Measurements from ENCODE around the gene WFDC11.
"Not testable (repeated sequence)": the region's sequence is repeated elsewhere in the genome, so short reads cannot be mapped to it uniquely, and the experiment has no call there.

WFDC11 gene
- total RNA-seq, result 0 reads per million in 2 experiments

- no peak for DNase-seq (ENCODE audit: low read depth)
Measured at GRCh38 chr20:45670139-45670538, at the start of gene WFDC11. Gene WFDC11, minus strand, starts transcription at chr20:45670239. Its CDS starts 19,639 bp downstream, at chr20:45650600.

DNA sequence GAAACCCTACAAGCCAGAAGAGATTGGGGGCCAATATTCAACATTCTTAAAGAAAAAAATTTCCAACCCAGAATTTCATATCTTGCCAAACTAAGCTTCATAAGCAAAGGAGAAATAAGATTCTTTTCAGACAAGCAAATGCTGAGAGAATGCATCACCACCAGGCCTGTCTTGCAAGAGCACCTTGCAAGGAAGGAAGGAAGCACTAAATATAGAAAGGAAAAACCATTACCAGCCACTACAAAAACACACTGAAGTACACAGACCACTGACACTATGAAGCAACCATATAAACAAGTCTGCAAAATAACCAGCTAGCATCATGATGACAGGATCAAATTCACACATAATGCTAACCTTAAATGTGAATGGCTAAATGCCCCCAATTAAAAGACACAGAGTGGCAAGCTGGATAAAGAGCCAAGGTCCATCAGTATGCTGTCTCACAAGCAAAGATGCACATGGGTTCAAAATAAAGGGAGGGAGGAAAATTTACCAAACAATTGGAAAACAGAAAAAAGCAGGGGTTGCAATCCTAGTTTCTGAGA, 46.2 kb upstream of the WFDC11 start:
- not testable (repeated sequence) for DNase-seq (ENCODE audit: low read depth)

DNA sequence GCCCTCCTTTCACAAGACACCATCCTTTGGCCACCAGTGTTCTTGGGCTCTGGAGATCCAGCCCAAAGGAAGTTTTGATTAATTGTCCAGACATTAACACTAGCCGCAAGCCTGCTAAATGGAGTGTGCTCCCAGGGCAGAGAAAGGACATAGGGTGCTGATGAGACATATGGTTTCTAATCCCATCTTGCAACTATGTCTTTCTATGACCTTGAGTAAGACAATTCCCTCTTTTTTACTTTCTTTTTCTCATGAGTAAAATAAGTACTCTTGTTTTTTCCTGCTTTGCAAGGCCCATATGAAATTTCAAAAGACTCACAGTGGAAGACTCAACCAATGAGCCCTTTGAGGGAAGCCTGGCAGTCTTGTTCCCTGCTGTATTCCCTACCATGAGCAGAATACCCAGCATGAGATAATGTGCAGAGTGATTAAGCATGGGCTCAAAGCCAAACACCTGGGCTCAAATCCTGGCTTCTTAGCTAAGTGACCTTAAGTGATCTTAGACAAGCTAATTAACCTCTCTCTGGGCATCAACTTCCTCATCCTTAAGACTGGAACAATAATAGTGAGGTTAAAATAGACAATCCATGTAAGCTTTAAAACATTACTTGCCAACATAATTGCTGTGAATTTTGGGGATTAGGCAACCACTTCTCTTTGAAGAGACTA, 35.1 kb upstream of the WFDC11 start, which contains the start of gene WFDC10B:
WFDC10B (minus strand) TSS at position 51 of the 669 bp plus-strand sequence. CDS start 19,027 bp downstream, outside the sequence.
- DNase-seq (ENCODE audit: low read depth), result no peak

- DNase-seq (ENCODE audit: low read depth), result no peak
Measured at GRCh38 chr20:45701873-45702272, 31.8 kb upstream of the WFDC11 start, which contains the start of gene WFDC13. Gene WFDC13, plus strand, starts transcription at chr20:45702038. Its CDS starts 86 bp downstream, at chr20:45702124.

- DNase-seq (ENCODE audit: low read depth), result no peak
Measured at GRCh38 chr20:45701104-45701503, 31.1 kb upstream of the WFDC11 start.

GRCh38 chr20:45695496-45695895, 25.5 kb upstream of the WFDC11 start:
- DNase-seq (ENCODE audit: low read depth), result no peak

- not testable (repeated sequence) for DNase-seq (ENCODE audit: low read depth)
Measured at GRCh38 chr20:45693346-45693745, 23.3 kb upstream of the WFDC11 start.

GRCh38 chr20:45685896-45686295, 15.9 kb upstream of the WFDC11 start:
- no peak for DNase-seq (ENCODE audit: low read depth)

GRCh38 chr20:45679650-45680049, 9.6 kb upstream of the WFDC11 start:
- no peak for DNase-seq (ENCODE audit: low read depth)

DNA sequence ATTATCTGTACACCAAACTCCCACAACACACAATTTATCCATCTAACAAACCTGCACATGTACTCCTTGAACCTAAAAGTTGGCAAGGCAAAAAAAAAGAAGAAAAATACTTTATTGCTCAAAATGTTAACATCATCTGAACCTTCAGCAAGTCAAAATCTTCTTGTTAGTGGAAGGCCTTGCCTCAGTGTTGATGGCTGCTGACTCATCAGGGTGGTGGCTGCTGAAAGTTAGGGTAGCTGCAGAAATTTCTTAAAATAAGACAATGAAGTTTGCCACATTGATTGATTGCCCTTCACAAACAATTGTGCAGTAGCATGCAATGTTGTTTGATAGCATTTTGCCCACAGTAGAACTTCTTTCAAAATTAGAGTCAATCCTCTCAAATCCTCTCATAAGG, 2.7 kb upstream of the WFDC11 start:
- DNase-seq (ENCODE audit: low read depth), result no peak

DNA sequence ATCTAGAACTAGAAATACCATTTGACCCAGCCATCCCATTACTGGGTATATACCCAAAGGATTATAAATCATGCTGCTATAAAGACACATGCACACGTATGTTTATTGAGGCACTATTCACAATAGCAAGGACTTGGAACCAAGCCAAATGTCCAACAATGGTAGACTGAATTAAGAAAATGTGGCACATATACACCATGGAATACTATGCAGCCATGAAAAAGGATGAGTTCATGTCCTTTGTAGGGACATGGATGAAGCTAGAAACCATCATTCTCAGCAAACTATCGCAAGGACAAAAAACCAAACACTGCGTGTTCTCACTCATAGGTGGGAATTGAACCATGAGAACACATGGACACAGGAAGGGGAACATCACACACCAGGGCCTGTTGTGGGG, 13.0 kb downstream of the WFDC11 start:
- not testable (repeated sequence) for DNase-seq (ENCODE audit: low read depth)

DNA sequence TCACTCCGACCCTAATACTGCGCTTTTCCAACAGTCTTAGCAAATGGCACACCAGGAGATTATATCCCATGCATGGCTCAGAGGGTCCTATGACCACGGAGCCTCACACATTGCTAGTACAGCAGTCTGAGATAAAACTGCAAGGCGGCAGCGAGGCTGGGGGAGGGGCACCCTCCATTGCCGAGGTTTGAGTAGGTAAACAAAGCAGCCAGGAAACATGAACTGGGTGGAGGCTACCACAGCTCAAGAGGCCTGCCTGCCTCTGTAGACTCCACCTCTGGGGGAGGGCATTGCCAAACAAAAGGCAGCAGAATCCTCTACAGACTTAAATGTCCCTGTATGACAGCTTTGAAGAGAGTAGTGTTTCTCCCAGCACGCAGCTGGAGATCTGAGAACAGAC, 18.3 kb downstream of the WFDC11 start:
- not testable (repeated sequence) for DNase-seq (ENCODE audit: low read depth)

- DNase-seq (ENCODE audit: low read depth), result no peak
Measured at GRCh38 chr20:45649312-45649863, 20.7 kb downstream of the WFDC11 start.

- DNase-seq (ENCODE audit: low read depth), result no peak
Measured at GRCh38 chr20:45647441-45648050, 22.5 kb downstream of the WFDC11 start.

DNA sequence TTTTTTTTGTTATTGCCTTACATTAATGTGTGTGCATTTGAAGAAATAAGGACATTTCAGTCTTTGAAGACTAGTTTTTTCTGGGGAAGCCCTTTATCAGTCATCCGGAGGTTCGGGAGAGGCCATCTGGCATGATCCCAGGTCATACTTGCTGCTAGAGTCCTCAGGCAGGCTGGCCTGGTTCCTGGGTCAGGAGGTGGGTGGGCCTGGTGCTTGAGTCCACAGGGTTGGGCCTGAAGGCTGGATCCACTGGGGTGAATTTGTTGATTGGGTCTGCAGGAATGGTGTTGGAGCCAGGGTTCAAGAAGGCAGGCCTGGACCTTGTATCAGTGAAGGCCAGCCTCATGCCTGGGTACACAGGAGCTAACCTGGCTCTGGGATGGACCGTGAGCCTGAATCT, 23.2 kb downstream of the WFDC11 start:
- DNase-seq (ENCODE audit: low read depth), result no peak

- not testable (repeated sequence) for DNase-seq (ENCODE audit: low read depth)
Measured at GRCh38 chr20:45645869-45646268, 24.2 kb downstream of the WFDC11 start.

GRCh38 chr20:45641076-45641475, 29.0 kb downstream of the WFDC11 start:
- not testable (repeated sequence) for DNase-seq (ENCODE audit: low read depth)

DNA sequence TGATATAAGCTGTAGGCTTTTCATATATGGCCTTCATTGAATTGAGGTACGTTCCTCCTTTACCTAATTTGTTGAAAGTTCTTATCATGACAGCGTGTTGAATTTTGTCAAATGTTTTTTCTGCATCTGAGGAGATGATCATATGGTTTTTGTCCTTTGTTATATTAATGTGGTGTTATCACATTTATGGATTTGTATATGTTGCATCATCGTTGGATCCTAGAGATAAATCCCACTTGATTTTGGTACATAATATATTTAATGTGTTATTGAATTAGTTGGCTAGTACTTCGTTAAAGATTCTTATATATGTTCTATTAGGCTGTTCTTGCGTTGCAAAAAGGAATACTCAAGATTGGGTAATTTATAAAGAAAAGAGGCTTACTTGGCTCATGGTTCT, 30.4 kb downstream of the WFDC11 start:
- DNase-seq (ENCODE audit: low read depth), result no peak

DNA sequence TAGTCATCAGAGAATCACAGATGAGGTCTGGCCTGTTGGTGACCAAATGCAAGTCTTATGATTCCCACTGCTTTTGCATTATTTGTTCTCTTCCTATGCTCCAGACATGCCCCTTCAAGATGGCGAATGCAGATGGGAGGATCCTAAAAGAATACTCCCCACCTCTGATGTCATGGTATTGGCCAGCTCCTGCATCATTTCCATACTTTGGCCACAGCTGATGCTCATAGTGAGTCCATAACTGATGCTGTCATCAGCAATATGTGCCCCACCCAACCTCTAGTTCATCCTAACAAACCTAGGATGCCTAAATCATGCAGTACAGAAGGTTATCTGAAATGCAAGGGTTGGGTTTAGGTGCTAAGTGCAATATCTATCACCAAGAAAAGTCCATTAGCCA, 33.5 kb downstream of the WFDC11 start:
- DNase-seq (ENCODE audit: low read depth), result no peak

DNA sequence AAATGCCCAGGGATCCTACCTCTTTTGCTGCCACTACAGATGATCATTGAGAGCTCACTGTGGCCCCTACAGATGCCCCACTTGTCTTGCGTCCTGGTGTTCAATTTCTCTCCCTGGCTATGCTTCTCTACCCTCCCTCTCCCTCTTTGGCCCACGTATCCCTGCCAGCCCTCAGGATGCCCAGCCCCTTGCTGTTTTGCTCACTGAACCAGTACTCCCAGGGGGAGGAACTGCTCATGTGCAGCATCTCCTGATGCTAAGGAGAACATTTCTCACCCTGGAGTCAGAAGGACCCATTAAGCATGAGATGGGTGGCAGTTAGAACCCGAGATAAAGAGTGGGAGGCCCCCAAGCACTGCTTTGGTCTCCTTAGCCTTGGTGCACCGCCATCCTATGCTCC, 38.9 kb downstream of the WFDC11 start, which contains the start of gene WFDC9:
WFDC9 (minus strand) TSS at position 101 of the 400 bp plus-strand sequence. CDS start 21,103 bp downstream, outside the sequence.
- DNase-seq (ENCODE audit: low read depth), result no peak

GRCh38 chr20:45630371-45630770, 39.7 kb downstream of the WFDC11 start:
- no peak for DNase-seq (ENCODE audit: low read depth)

DNA sequence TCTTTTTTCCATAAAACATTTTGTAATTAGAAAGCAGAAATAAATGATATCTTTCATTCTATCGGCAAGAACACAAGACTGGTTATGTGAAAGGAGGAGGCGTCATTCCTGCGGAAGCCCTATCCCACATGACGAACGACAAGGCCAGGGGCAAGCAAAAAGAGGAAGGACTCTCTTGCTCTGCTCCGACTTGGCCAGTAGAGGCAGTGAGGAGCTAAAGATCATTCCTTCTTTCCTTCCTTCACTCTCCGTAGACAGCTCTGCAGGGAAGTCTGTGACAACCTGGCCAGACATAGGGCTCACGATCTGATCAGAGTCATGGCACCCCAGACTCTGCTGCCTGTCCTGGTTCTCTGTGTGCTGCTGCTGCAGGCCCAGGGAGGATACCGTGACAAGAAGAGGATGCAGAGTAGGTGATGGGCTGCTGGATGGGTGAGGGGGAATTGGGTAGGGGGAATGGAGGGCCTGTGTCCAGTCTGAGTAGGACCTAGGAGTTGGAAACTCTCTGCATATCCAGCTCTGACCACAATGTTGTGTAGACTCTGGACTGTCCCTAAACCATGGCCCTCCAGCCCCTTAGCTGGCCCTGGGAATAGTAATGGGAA, 40.4 kb downstream of the WFDC11 start, which contains the start of gene WFDC10A:
WFDC10A (plus strand) TSS at position 244 of the 605 bp plus-strand sequence; CDS start at position 319, 75 bp downstream.
- no peak for DNase-seq (ENCODE audit: low read depth)

Measured in T follicular helper cell (primary cell).